H9 (cell line): ENCODE measurements around the gene SLC9A9. TPM values are rescaled to one million over a fixed set of nuclear protein-coding genes. Genes with fewer than 3 reads are reported as not detected.

Experiments
- DNase-seq: peaks from one replicate; pipeline ENCODE4 v3.0.0-alpha.2; 2017
- H2AFZ ChIP-seq: one replicate; pipeline ENCODE4 v1.6.1; 2013; ENCODE audit warnings: mild to moderate bottlenecking, low read length, control low read depth, moderate library complexity
- H2AK5ac ChIP-seq: 2 replicates; pipeline ENCODE4 v1.6.1; 2013; ENCODE audit warnings: low read length, control low read depth, mixed read lengths; ENCODE audit not compliant: insufficient read length
- H2BK120ac ChIP-seq: one replicate; pipeline ENCODE4 v1.6.1; 2013; ENCODE audit warnings: low read depth, mild to moderate bottlenecking, low read length, control low read depth, inconsistent platforms; ENCODE audit not compliant: poor library complexity, severe bottlenecking
- H2BK12ac ChIP-seq: 2 replicates; pipeline ENCODE4 v1.6.1; 2013; ENCODE audit warnings: low read length, control low read depth, mixed read lengths, low read depth; ENCODE audit not compliant: insufficient read length
- H2BK15ac ChIP-seq: 2 replicates; pipeline ENCODE4 v1.6.1; 2013; ENCODE audit warnings: low read depth, low read length, control low read depth
- H2BK20ac ChIP-seq: one replicate; pipeline ENCODE4 v1.6.1; 2013; ENCODE audit warnings: low read depth, mild to moderate bottlenecking, low read length, control low read depth, inconsistent platforms; ENCODE audit not compliant: poor library complexity, severe bottlenecking
- H2BK5ac ChIP-seq: 2 replicates; pipeline ENCODE4 v1.6.1; 2013; ENCODE audit warnings: low read length, control low read depth, mixed read lengths; ENCODE audit not compliant: insufficient read length
- H3K14ac ChIP-seq: 2 replicates; pipeline ENCODE4 v1.6.1; 2013; ENCODE audit warnings: low read length, control low read depth; ENCODE audit not compliant: insufficient read depth
- H3K18ac ChIP-seq: 2 replicates; pipeline ENCODE4 v1.6.1; 2013; ENCODE audit warnings: low read depth, mild to moderate bottlenecking, mixed read lengths, low read length, control low read depth; ENCODE audit not compliant: insufficient read length
- H3K23ac ChIP-seq: 2 replicates; pipeline ENCODE4 v1.6.1; 2013; ENCODE audit warnings: low read length, control low read depth, mixed read lengths, low read depth; ENCODE audit not compliant: insufficient read length
- H3K23me2 ChIP-seq: 2 replicates; pipeline ENCODE4 v1.6.1; 2013; ENCODE audit warnings: low read depth, mild to moderate bottlenecking, mixed read lengths, low read length, control low read depth; ENCODE audit not compliant: insufficient read length, poor library complexity, severe bottlenecking
- H3K27ac ChIP-seq: 2 replicates; pipeline ENCODE4 v1.5.1; 2013; ENCODE audit warnings: low read length, control low read depth, mixed read lengths, low read depth; ENCODE audit not compliant: insufficient read length
- H3K27me3 ChIP-seq: 2 replicates; pipeline ENCODE4 v1.6.1; 2013; ENCODE audit warnings: low read length, control low read depth, inconsistent platforms; ENCODE audit not compliant: insufficient read depth
- H3K4ac ChIP-seq: 2 replicates; pipeline ENCODE4 v1.6.1; 2013; ENCODE audit warnings: low read depth, mild to moderate bottlenecking, control low read depth, inconsistent platforms, low read length, moderate library complexity
- H3K4me1 ChIP-seq: 2 replicates; pipeline ENCODE4 v1.6.1; 2013; ENCODE audit warnings: low read length, control low read depth, inconsistent platforms; ENCODE audit not compliant: insufficient read depth
- H3K4me2 ChIP-seq: 2 replicates; pipeline ENCODE4 v1.6.1; 2013; ENCODE audit warnings: low read length, control low read depth, mixed read lengths; ENCODE audit not compliant: insufficient read length, insufficient read depth
- H3K56ac ChIP-seq: 2 replicates; pipeline ENCODE4 v1.6.1; 2013; ENCODE audit warnings: low read depth, mild to moderate bottlenecking, mixed read lengths, low read length, control low read depth; ENCODE audit not compliant: insufficient read length
- H3K79me1 ChIP-seq: 2 replicates; pipeline ENCODE4 v1.6.1; 2013; ENCODE audit warnings: low read depth, mild to moderate bottlenecking, moderate library complexity, low read length, control low read depth, inconsistent platforms; ENCODE audit not compliant: insufficient read depth, poor library complexity, severe bottlenecking
- H3K79me2 ChIP-seq: 2 replicates; pipeline ENCODE4 v1.6.1; 2013; ENCODE audit warnings: low read length, control low read depth, inconsistent platforms; ENCODE audit not compliant: insufficient read depth
- H3K9ac ChIP-seq: 2 replicates; pipeline ENCODE4 v1.6.1; 2013; ENCODE audit warnings: low read length, control low read depth, mixed read lengths; ENCODE audit not compliant: insufficient read length; ENCODE audit errors: extremely low read depth
- H3K9me3 ChIP-seq: one replicate; pipeline ENCODE4 v1.6.1; 2013; ENCODE audit warnings: low read depth, low read length, inconsistent platforms; ENCODE audit not compliant: control insufficient read depth
- H3T11ph ChIP-seq: one replicate; pipeline ENCODE4 v1.6.1; 2013; ENCODE audit warnings: mild to moderate bottlenecking, low read length, control low read depth, inconsistent platforms
- H4K20me1 ChIP-seq: one replicate; pipeline ENCODE4 v1.6.1; 2013; ENCODE audit not compliant: control insufficient read depth, insufficient read length, insufficient read depth
- H4K5ac ChIP-seq: 2 replicates; pipeline ENCODE4 v1.6.1; 2013; ENCODE audit warnings: low read depth, mild to moderate bottlenecking, mixed read lengths, low read length, control low read depth; ENCODE audit not compliant: insufficient read length
- H4K8ac ChIP-seq: replicated peaks from 2 replicates; pipeline ENCODE4 v1.6.1; 2013; ENCODE audit warnings: low read length, control low read depth, mixed read lengths, low read depth; ENCODE audit not compliant: insufficient read length
- H4K91ac ChIP-seq: 2 replicates; pipeline ENCODE4 v1.6.1; 2013; ENCODE audit warnings: low read depth, mild to moderate bottlenecking, moderate library complexity, mixed read lengths, low read length, control low read depth; ENCODE audit not compliant: insufficient read length
- H3K27ac Mint-ChIP-seq, 3 experiments: 2 replicates in 2 of 3; 3 replicates in 1 of 3; pipeline ENCODE4 v1.8.0; 2020 to 2021; ENCODE audit warnings: mixed read lengths in 3 of 3, mild to moderate bottlenecking in 1 of 3, moderate library complexity in 1 of 3
- H3K27me3 Mint-ChIP-seq: 2 replicates; pipeline ENCODE4 v1.8.0; 2021; ENCODE audit warnings: low read depth, mild to moderate bottlenecking, moderate library complexity, mixed read lengths
- H3K36me3 Mint-ChIP-seq, 3 experiments: 2 replicates in 2 of 3; 3 replicates in 1 of 3; pipeline ENCODE4 v1.8.0; 2020 to 2021; ENCODE audit warnings: low read depth in 3 of 3, mixed read lengths in 3 of 3; ENCODE audit not compliant: insufficient read depth in 1 of 3
- H3K4me1 Mint-ChIP-seq, 2 experiments: 2 replicates each; pipeline ENCODE4 v1.8.0; 2020; ENCODE audit warnings: mixed read lengths in 2 of 2
- H3K4me3 Mint-ChIP-seq, 2 experiments: 2 replicates in 1 of 2; 3 replicates in 1 of 2; pipeline ENCODE4 v1.8.0; 2020 to 2021; ENCODE audit warnings: mild to moderate bottlenecking in 2 of 2, mixed read lengths in 2 of 2, moderate library complexity in 1 of 2
- H3K9me3 Mint-ChIP-seq, 2 experiments: 2 replicates in 1 of 2; 3 replicates in 1 of 2; pipeline ENCODE4 v1.8.0; 2020; ENCODE audit warnings: mild to moderate bottlenecking in 2 of 2, mixed read lengths in 2 of 2, moderate library complexity in 1 of 2
- WGBS: extraction: QIAGEN DNeasy Blood & Tissue Kit; methylation state at CpG from one replicate; pipeline ENCODE4 v1.1.7; 2013; ENCODE audit warnings: missing lambda C conversion rate, low lambda C conversion rate, mixed read lengths; ENCODE audit not compliant: insufficient read length; ENCODE audit errors: extremely low coverage; 5-methylcytosine and 5-hydroxymethylcytosine counted together
- total RNA-seq: library from RNA; stranded (reverse); gene quantifications from 2 replicates; pipeline ENCODE4 v1.2.1, GENCODE V29; 2021
- TF ChIP-seq, protein P1 (sequence below): fragments of 200-600 bp; sonication (generic); conservative IDR thresholded peaks from 3 replicates; pipeline ENCODE4 v1.8.0; 2021; ENCODE audit warnings: antibody characterized with exemption, mild to moderate bottlenecking

Gene SLC9A9
- total RNA-seq, 1 experiment from 2014 or later: 0.35 TPM

DNA sequence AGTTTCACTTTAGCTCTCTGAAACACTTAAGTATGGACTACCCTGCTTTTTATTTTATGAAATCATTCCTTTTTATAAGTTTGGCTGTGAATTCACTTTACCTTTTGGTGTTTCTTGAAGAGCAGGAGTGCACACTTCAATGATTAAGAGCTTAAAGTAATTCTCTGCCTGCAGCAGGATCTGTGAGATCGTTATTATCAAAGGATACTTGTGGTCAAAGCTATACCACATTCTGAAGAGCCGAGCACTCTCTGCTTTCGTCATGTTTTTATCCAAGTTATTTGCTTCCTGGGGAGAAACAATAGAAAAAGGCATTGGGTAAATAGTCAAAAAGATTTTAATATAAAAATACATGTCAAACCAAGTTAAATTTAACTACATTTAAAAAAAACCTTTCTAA lies 485.0 kb downstream of the SLC9A9 start:
- H3K56ac ChIP-seq: no peak overlapping the region
- H2BK20ac ChIP-seq: no peak overlapping the region
- no peaks in the 10 kb centered on the region for H3K79me2 ChIP-seq
- no peak overlapping the region for H3K9ac ChIP-seq
- H3T11ph ChIP-seq: no peak overlapping the region
- no peak overlapping the region for H2BK120ac ChIP-seq
- H3K27ac ChIP-seq: no peak overlapping the region
- no peak overlapping the region for H3K14ac ChIP-seq
- no peak overlapping the region for H2AK5ac ChIP-seq
- no peak overlapping the region for H2BK12ac ChIP-seq
- no peaks in the 10 kb centered on the region for H3K36me3 Mint-ChIP-seq
- H4K20me1 ChIP-seq: no peaks in the 10 kb centered on the region
- no CpG with 5 or more reads among the region's 3 CpGs for WGBS
- H3K4ac ChIP-seq: no peak overlapping the region
- H3K79me1 ChIP-seq: no peaks in the 10 kb centered on the region
- peaks cover 0 to 4% of the 10 kb centered on the region in 2 experiments; a peak in 2 of 4 replicates for H3K4me1 Mint-ChIP-seq
- no peak overlapping the region for H4K5ac ChIP-seq
- no peaks in the 10 kb centered on the region for H3K27me3 Mint-ChIP-seq
- no peak overlapping the region for H3K4me3 Mint-ChIP-seq
- H3K9me3 ChIP-seq: no peaks in the 10 kb centered on the region
- no peaks in the 10 kb centered on the region for H3K27me3 ChIP-seq
- no peak for DNase-seq
- no peak overlapping the region for H3K18ac ChIP-seq
- H3K27ac Mint-ChIP-seq: no peak overlapping the region
- H2AFZ ChIP-seq: no peak overlapping the region
- no peak overlapping the region for H4K8ac ChIP-seq
- no peaks in the 10 kb centered on the region for H3K4me1 ChIP-seq
- H3K23ac ChIP-seq: no peak overlapping the region
- H4K91ac ChIP-seq: no peak overlapping the region
- no peak overlapping the region for H3K4me2 ChIP-seq
- H3K9me3 Mint-ChIP-seq: no peaks in the 10 kb centered on the region
- H2BK15ac ChIP-seq: no peak overlapping the region
- no peaks in the 10 kb centered on the region for H3K23me2 ChIP-seq
- no peak overlapping the region for H2BK5ac ChIP-seq
- TF ChIP-seq, protein P1, sequence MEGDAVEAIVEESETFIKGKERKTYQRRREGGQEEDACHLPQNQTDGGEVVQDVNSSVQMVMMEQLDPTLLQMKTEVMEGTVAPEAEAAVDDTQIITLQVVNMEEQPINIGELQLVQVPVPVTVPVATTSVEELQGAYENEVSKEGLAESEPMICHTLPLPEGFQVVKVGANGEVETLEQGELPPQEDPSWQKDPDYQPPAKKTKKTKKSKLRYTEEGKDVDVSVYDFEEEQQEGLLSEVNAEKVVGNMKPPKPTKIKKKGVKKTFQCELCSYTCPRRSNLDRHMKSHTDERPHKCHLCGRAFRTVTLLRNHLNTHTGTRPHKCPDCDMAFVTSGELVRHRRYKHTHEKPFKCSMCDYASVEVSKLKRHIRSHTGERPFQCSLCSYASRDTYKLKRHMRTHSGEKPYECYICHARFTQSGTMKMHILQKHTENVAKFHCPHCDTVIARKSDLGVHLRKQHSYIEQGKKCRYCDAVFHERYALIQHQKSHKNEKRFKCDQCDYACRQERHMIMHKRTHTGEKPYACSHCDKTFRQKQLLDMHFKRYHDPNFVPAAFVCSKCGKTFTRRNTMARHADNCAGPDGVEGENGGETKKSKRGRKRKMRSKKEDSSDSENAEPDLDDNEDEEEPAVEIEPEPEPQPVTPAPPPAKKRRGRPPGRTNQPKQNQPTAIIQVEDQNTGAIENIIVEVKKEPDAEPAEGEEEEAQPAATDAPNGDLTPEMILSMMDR: no peak
